Keratinocyte (primary cell): ENCODE data around the gene HOXD10. TPM values are rescaled to one million over a fixed set of nuclear protein-coding genes. Genes with fewer than 3 reads are reported as not detected.
A peak's percentile ranks its signal among the peaks of the same experiment; 100 is the strongest.

Experiments used
- DNase-seq: peaks from one replicate; pipeline ENCODE4 v3.0.0-alpha.2; 2011; ENCODE audit warnings: low read depth, missing footprints, low spot score
- FAIRE-seq: peaks from 2 replicates; lab custom pipeline; 2011; peaks lifted over from hg19 to GRCh38; lab: Jason Lieb, UNC
- H2AFZ ChIP-seq: 2 replicates; pipeline ENCODE4 v1.6.0; 2012; ENCODE audit warnings: low read length, control low read depth, inconsistent platforms; ENCODE audit not compliant: control insufficient read depth
- H3K27ac ChIP-seq: 2 replicates; pipeline ENCODE4 v1.5.1; 2011; ENCODE audit warnings: low read length; ENCODE audit not compliant: control insufficient read depth, insufficient read depth
- H3K27me3 ChIP-seq: 3 replicates; pipeline ENCODE4 v1.6.0; 2011; ENCODE audit warnings: low read length; ENCODE audit not compliant: control insufficient read depth, insufficient read depth; ENCODE audit errors: extremely low read depth
- H3K36me3 ChIP-seq, 2 experiments: 2 replicates in 1 of 2; 3 replicates in 1 of 2; pipeline ENCODE4 v1.5.1; 2011; ENCODE audit warnings: low read length in 2 of 2, mild to moderate bottlenecking in 1 of 2; ENCODE audit not compliant: control insufficient read depth in 2 of 2, insufficient read depth in 2 of 2; ENCODE audit errors: extremely low read depth in 1 of 2
- H3K4me1 ChIP-seq: 3 replicates; pipeline ENCODE4 v1.5.1; 2011; ENCODE audit warnings: low read length; ENCODE audit not compliant: control insufficient read depth, insufficient read depth; ENCODE audit errors: extremely low read depth
- H3K4me2 ChIP-seq: 3 replicates; pipeline ENCODE4 v1.6.0; 2011; ENCODE audit warnings: low read depth, low read length; ENCODE audit not compliant: control insufficient read depth, insufficient read depth; ENCODE audit errors: extremely low read depth
- H3K4me3 ChIP-seq, 3 experiments: fragments of 200-600 bp in 1 of 3; sonication (generic) in 1 of 3; 2 replicates in 2 of 3; 3 replicates in 1 of 3; pipeline ENCODE4 v1.5.1; 2011 to 2016; ENCODE audit warnings: low read length in 3 of 3, mild to moderate bottlenecking in 3 of 3, control low read depth in 2 of 3, inconsistent platforms in 1 of 3, low read depth in 1 of 3, mixed read lengths in 1 of 3, mixed run types in 1 of 3, moderate library complexity in 1 of 3; ENCODE audit not compliant: control insufficient read depth in 2 of 3, insufficient read depth in 2 of 3; ENCODE audit errors: extremely low read depth in 1 of 3
- H3K79me2 ChIP-seq: 2 replicates; pipeline ENCODE4 v1.6.0; 2012; ENCODE audit warnings: low read length; ENCODE audit not compliant: control insufficient read depth, insufficient read depth
- H3K9ac ChIP-seq: 3 replicates; pipeline ENCODE4 v1.6.0; 2011; ENCODE audit warnings: low read length; ENCODE audit not compliant: control insufficient read depth, insufficient read depth; ENCODE audit errors: extremely low read depth
- H3K9me1 ChIP-seq: 3 replicates; pipeline ENCODE4 v1.6.0; 2011; ENCODE audit warnings: low read length; ENCODE audit not compliant: control insufficient read depth, insufficient read depth; ENCODE audit errors: extremely low read depth
- H3K9me3 ChIP-seq: 2 replicates; pipeline ENCODE4 v1.5.1; 2012; ENCODE audit warnings: low read depth, low read length; ENCODE audit not compliant: control insufficient read depth
- H4K20me1 ChIP-seq: 3 replicates; pipeline ENCODE4 v1.6.0; 2011; ENCODE audit warnings: low read length; ENCODE audit not compliant: control insufficient read depth, insufficient read depth; ENCODE audit errors: extremely low read depth
- CTCF ChIP-seq, 3 experiments: IDR thresholded peaks in 1 of 3; conservative IDR thresholded peaks in 1 of 3; optimal IDR thresholded peaks in 1 of 3; 2 replicates in 2 of 3; 3 replicates in 1 of 3; pipeline versions ENCODE3 to v1.5.1; 2011; ENCODE audit warnings: low read length in 3 of 3, mild to moderate bottlenecking in 3 of 3, moderate library complexity in 2 of 3, control low read depth in 1 of 3, inconsistent platforms in 1 of 3; ENCODE audit not compliant: insufficient read depth in 2 of 3; ENCODE audit errors: extremely low read depth in 1 of 3
- EZH2 ChIP-seq: IDR thresholded peaks from one replicate; pipeline ENCODE4 v1.6.1; 2012; ENCODE audit warnings: inconsistent platforms, mild to moderate bottlenecking, low read length, moderate library complexity
- dilution Hi-C: fragments of 300-500 bp; cut with MboI; formaldehyde crosslinking; loops from one replicate; pipeline ENCODE4 v1.7.0; 2020; ENCODE audit warnings: low sequenced_read_pairs; ENCODE audit not compliant: extremely low pct_ligation_motif_present
- polyA plus RNA-seq, 5 experiments: library from polyadenylated mRNA; depleted of rRNA in 3 of 5; stranded (reverse) in 3 of 5; stranded (forward) in 1 of 5; unstranded in 1 of 5; fragments of >200 nt; gene quantifications; 1 replicate in 1 of 5; 2 replicates in 3 of 5; 3 replicates in 1 of 5; pipeline versions ENCODE4 v1.2.1 to v1.2.3, GENCODE V29; 2011 to 2012; ENCODE audit warnings: missing spikeins in 2 of 5, low read depth in 1 of 5, low replicate concordance in 1 of 5

HOXD10 gene
- polyA plus RNA-seq, 1 donor (not counting 4 experiments of a cell fraction or from before 2014, with no cell fraction given) = not detected

- H3K4me2 ChIP-seq = no peak overlapping the region
- no peaks in the 10 kb centered on the region for H3K4me1 ChIP-seq
- no peak overlapping the region for H3K4me3 ChIP-seq
- H3K36me3 ChIP-seq = no peaks in the 10 kb centered on the region
- H3K9me1 ChIP-seq = no peaks in the 10 kb centered on the region
- no peak overlapping the region for H3K27ac ChIP-seq
- TF ChIP-seq EZH2 (no peak), CTCF (optimal IDR thresholded peaks at IDR 0.05 in 1 of 3, IDR thresholded peaks at IDR 0.05 in 1 of 3, conservative IDR thresholded peaks at IDR 0.05 in 1 of 3; ENCODE audit: extremely low read depth in 1 of 3, insufficient read depth in 2 of 3, low read length in 3 of 3) (no peak)
- no peaks in the 10 kb centered on the region for H3K79me2 ChIP-seq
- dilution Hi-C loops = no loop called here
- peaks cover 18% of the 10 kb centered on the region for H3K9me3 ChIP-seq
- no peak overlapping the region for H2AFZ ChIP-seq
- DNase-seq (no peak), FAIRE-seq (no peak)
- H3K27me3 ChIP-seq = peaks cover 90% of the 10 kb centered on the region
- H3K9ac ChIP-seq = no peak overlapping the region
- H4K20me1 ChIP-seq = no peaks in the 10 kb centered on the region
Measured at GRCh38 chr2:176081376-176081836, 35.2 kb upstream of the HOXD10 start.

GRCh38 chr2:176081837-176082524, 34.6 kb upstream of the HOXD10 start:
- H3K9me1 ChIP-seq = no peaks in the 10 kb centered on the region
- no peak overlapping the region for H3K27ac ChIP-seq
- H3K9me3 ChIP-seq = peaks cover 18% of the 10 kb centered on the region
- H3K9ac ChIP-seq = no peak overlapping the region
- H3K4me1 ChIP-seq = no peaks in the 10 kb centered on the region
- H4K20me1 ChIP-seq = no peaks in the 10 kb centered on the region
- no peak overlapping the region for H3K4me3 ChIP-seq
- H3K36me3 ChIP-seq = no peaks in the 10 kb centered on the region
- no peak overlapping the region for H3K4me2 ChIP-seq
- no peak overlapping the region for H2AFZ ChIP-seq
- TF ChIP-seq EZH2 (peak; percentile 64), CTCF (optimal IDR thresholded peaks at IDR 0.05 in 1 of 3, IDR thresholded peaks at IDR 0.05 in 1 of 3, conservative IDR thresholded peaks at IDR 0.05 in 1 of 3; ENCODE audit: extremely low read depth in 1 of 3, insufficient read depth in 2 of 3, low read length in 3 of 3) (no peak)
- dilution Hi-C loops = no loop called here
- H3K27me3 ChIP-seq = peaks cover 90% of the 10 kb centered on the region
- no peaks in the 10 kb centered on the region for H3K79me2 ChIP-seq
- no peak for FAIRE-seq
- DNase-seq = no peak
